Urinary bladder (tissue), 4 donors: ENCODE data around the gene CBFA2T3. TPM values are rescaled to one million over a fixed set of nuclear protein-coding genes. Genes with fewer than 3 reads are reported as not detected.

Experiments
- DNase-seq: peaks from one replicate; pipeline ENCODE4 v3.0.0-alpha.2; 2015; ENCODE audit errors: extremely low spot score
- H3K27ac ChIP-seq: one replicate; pipeline ENCODE4 v1.5.1; 2013; ENCODE audit warnings: low read depth, mild to moderate bottlenecking, moderate library complexity
- H3K36me3 ChIP-seq: one replicate; pipeline ENCODE4 v1.6.1; 2013; ENCODE audit warnings: mild to moderate bottlenecking, moderate library complexity; ENCODE audit not compliant: insufficient read depth
- H3K4me1 ChIP-seq: one replicate; pipeline ENCODE4 v1.6.1; 2013; ENCODE audit warnings: mild to moderate bottlenecking, moderate library complexity; ENCODE audit not compliant: insufficient read depth
- H3K4me3 ChIP-seq: one replicate; pipeline ENCODE4 v1.5.1; 2013; ENCODE audit warnings: low read depth, low read length
- WGBS: extraction: QIAGEN DNeasy Blood & Tissue Kit; methylation state at CpG from one replicate; pipeline ENCODE4 v1.1.7; 2013; 5-methylcytosine and 5-hydroxymethylcytosine counted together
- polyA plus RNA-seq: library from polyadenylated mRNA; stranded (reverse); fragments of 200-250 nt; gene quantifications from one replicate; pipeline ENCODE4 v1.2.3, GENCODE V29; 2013
- total RNA-seq: library from RNA; depleted of rRNA; stranded (reverse); fragments of >200 nt; gene quantifications from one replicate; pipeline ENCODE4 v1.2.3, GENCODE V29; 2014
- donor health status: healthy with polysubstance abuse.
- donor health status: healthy.

Gene CBFA2T3
- total and polyA plus RNA-seq, 2 donors, result 1.5 to 6.2 TPM

DNA sequence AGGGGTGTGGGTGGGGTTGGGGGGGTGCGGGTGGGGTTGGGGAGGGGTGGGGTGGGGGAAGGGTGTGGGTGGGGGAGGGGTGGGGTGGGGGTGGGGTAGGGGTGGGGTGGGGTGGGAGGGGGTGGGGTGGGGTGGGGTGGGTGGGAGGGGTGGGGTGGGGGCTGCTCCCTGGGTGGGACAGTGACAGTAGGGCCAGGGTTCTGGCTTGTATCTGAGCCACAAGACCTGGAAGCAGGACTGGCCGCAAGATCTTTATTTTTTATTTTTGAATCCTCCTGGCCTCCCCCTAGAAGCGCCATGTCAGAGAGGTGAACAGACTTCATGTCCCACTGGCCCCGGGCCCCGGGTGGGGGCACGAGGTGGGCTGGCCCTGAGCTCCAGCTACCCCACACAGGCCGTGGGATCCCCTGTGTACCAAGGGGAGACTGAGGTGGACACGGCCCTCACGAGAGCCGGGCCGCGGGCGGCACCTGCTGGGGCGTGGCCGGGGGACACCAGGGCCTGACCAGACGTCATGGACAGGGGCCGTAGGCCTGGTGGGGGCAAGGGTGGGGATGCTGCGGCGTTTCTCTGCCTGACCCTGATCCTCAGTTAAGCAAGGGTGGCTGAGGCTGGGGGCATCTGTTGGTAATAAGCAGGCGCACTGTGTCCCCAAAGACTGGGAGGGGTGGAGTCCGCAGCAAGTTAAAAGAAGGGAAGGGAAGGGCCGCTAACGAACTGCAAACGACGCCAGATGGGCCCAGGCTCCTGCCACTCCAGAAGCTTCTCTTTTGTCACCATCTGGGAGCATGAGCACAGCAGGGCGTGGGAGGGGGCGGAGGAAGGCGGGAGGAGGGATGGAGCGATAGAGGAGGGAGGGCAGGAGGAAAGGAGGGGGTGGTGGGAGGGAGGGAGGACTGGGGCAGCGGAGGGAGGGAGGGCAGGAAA, 88.3 kb downstream of the CBFA2T3 start:
- H3K27ac ChIP-seq, result no peak overlapping the region
- H3K4me1 ChIP-seq, result no peaks in the 10 kb centered on the region
- H3K36me3 ChIP-seq, result no peaks in the 10 kb centered on the region
- no peak overlapping the region for H3K4me3 ChIP-seq
- DNase-seq, result no peak
- 86% methylated on average over 30 of the region's 30 CpGs for WGBS

GRCh38 chr16:88888057-88888456, 89.0 kb downstream of the CBFA2T3 start:
- no peak overlapping the region for H3K27ac ChIP-seq

GRCh38 chr16:88886845-88887521, 90.0 kb downstream of the CBFA2T3 start:
- WGBS, result 57% methylated on average over 39 of the region's 39 CpGs
- Histone ChIP-seq H3K4me3 (no peak overlapping the region), H3K4me1 (no peaks in the 10 kb centered on the region), H3K36me3 (no peaks in the 10 kb centered on the region), H3K27ac (no peak overlapping the region)
- no peak for DNase-seq

More at GRCh38 chr16:88888057-88888456, 89.0 kb downstream of the CBFA2T3 start:
- H3K36me3 ChIP-seq, result no peaks in the 10 kb centered on the region
- H3K4me1 ChIP-seq, result no peaks in the 10 kb centered on the region
- WGBS, result 59% methylated on average over 14 of the region's 14 CpGs
- no peak for DNase-seq
- no peak overlapping the region for H3K4me3 ChIP-seq

GRCh38 chr16:88886420-88886844, 90.6 kb downstream of the CBFA2T3 start:
- no peak for DNase-seq
- Histone ChIP-seq H3K27ac (no peak overlapping the region), H3K4me3 (no peak overlapping the region), H3K36me3 (no peaks in the 10 kb centered on the region), H3K4me1 (no peaks in the 10 kb centered on the region)
- WGBS, result 80% methylated on average over 15 of the region's 15 CpGs

- H3K4me1 ChIP-seq, result no peaks in the 10 kb centered on the region
- no peak for DNase-seq
- no peak overlapping the region for H3K27ac ChIP-seq
- WGBS, result 91% methylated on average over 28 of the region's 28 CpGs
- H3K36me3 ChIP-seq, result no peaks in the 10 kb centered on the region
- H3K4me3 ChIP-seq, result no peak overlapping the region
These were observed 91.2 kb downstream of the CBFA2T3 start for GRCh38 chr16:88885693-88886280.

GRCh38 chr16:88884569-88885271, 92.3 kb downstream of the CBFA2T3 start:
- H3K36me3 ChIP-seq, result no peaks in the 10 kb centered on the region
- no peak overlapping the region for H3K27ac ChIP-seq
- no peak for DNase-seq
- 93% methylated on average over 39 of the region's 39 CpGs for WGBS
- no peaks in the 10 kb centered on the region for H3K4me1 ChIP-seq
- no peak overlapping the region for H3K4me3 ChIP-seq

DNA sequence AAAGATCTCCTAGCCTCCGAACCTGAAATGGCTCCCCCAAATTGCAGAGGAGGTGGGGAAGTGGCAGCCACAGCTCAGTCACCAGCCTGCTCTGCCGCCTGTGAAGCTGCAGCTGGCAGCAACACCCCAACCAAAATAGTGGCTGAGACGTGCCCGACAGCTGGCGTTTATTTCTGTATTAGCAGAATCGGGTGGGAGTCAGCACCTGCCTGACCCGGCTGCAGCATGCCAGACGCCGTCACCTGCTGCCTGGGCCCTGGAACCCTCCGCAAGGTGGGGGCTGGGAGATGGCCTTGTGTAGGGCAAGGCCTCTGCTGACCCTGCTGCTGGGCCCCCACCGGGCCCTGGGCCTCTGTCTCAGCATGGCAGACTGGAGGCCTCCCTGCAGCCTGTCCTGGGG, 93.1 kb downstream of the CBFA2T3 start:
- H3K4me1 ChIP-seq, result no peaks in the 10 kb centered on the region
- WGBS, result 89% methylated on average over 11 of the region's 11 CpGs

DNA sequence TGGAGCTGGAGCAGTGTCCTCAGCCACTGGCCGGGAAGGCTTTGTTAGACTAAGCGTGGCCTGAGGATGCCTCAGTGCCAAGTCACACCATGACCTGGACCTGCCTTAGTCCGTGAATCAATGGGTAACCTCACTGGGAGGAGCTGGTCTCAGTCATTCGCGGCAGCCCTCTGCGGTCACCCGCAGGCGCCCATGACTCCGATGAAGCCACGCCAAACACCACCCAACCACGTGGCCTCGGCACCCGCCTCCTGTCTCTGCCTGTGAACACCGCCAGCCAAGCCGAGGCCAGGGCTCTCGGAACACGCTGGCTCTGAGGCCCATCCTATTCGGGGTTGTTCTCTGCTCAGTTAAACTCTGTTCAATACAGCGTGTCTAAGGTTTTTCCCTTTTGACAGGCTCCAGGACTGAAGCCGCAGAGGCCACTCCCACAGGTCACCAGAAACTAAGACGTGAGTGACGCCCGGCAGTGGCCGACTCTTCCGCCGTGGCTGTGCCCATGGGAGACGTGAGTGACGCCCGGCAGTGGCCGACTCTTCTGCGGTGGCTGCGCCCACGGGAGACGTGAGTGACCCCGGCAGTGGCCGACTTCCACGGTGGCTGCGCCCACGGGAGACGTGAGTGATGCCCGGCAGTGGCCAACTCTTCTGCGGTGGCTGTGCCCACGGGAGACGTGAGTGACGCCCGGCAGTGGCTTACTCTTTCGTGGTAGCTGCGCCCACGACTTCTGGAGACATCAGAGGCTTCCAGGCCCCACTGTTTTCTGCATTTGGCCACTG, 93.7 kb downstream of the CBFA2T3 start:
- Histone ChIP-seq H3K4me1 (no peaks in the 10 kb centered on the region), H3K36me3 (no peaks in the 10 kb centered on the region), H3K27ac (no peak overlapping the region), H3K4me3 (no peak overlapping the region)
- WGBS, result 96% methylated on average over 49 of the region's 49 CpGs
- no peak for DNase-seq

More for the DNA sequence above, 93.1 kb downstream of the CBFA2T3 start:
- no peak for DNase-seq
- Histone ChIP-seq H3K4me3 (no peak overlapping the region), H3K27ac (no peak overlapping the region), H3K36me3 (no peaks in the 10 kb centered on the region)

GRCh38 chr16:88882358-88883030, 94.5 kb downstream of the CBFA2T3 start:
- DNase-seq, result no peak
- Histone ChIP-seq H3K27ac (no peak overlapping the region), H3K4me3 (no peak overlapping the region), H3K4me1 (no peaks in the 10 kb centered on the region), H3K36me3 (no peaks in the 10 kb centered on the region)
- 84% methylated on average over 26 of the region's 26 CpGs for WGBS

GRCh38 chr16:88881675-88882357, 95.2 kb downstream of the CBFA2T3 start:
- no peak overlapping the region for H3K27ac ChIP-seq
- WGBS, result 74% methylated on average over 27 of the region's 27 CpGs
- no peak for DNase-seq
- H3K4me1 ChIP-seq, result no peaks in the 10 kb centered on the region
- no peak overlapping the region for H3K4me3 ChIP-seq
- no peaks in the 10 kb centered on the region for H3K36me3 ChIP-seq

DNA sequence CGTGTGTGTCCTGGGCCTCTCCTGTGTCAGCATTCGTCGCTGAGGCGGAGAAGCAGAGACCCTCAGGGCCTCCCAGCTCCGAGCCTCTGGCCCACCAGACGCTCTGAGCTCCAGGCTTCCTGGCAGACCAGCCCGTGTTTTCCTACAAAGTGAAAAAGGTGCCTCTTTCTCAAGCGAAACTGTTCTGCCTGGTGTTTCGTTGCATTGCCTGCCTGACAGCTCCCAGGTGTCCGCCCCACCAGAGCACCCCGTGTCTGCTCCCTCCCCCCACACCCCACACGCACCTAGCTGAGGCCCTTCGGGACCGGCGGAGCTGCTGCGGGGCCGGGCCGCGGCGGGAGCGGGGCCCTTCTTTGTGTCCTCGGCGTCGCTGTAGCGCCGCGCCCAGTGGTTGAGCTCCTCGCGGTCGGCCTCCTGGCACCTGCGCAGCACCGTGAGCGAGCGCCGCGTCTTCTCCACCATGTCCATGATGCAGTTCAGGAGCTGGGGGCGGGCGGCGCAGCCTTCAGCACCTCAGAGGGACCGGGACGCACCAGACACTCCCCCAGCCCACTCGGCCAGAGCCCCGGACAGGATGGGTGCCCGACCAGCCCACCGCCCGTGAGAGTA, 95.9 kb downstream of the CBFA2T3 start:
- H3K4me3 ChIP-seq, result no peak overlapping the region
- 54% methylated on average over 46 of the region's 46 CpGs for WGBS
- H3K4me1 ChIP-seq, result no peaks in the 10 kb centered on the region
- H3K36me3 ChIP-seq, result no peaks in the 10 kb centered on the region
- H3K27ac ChIP-seq, result no peak overlapping the region
- no peak for DNase-seq
